Mucosa of descending colon (tissue), 3 donors: Measurements from ENCODE around the gene RGSL1. TPM values are rescaled to one million over a fixed set of nuclear protein-coding genes. Genes with fewer than 3 reads are reported as not detected.

Experiments used
- ATAC-seq: fragments of 200-7000 bp; cut with Tn5 transposase; one replicate; pipeline ENCODE4 v1.9.1; 2020; ENCODE audit warnings: mild to moderate bottlenecking, moderate library complexity
- DNase-seq, 3 donors: peaks; one replicate each; pipeline ENCODE4 v3.0.0-alpha.2; 2020
- H3K36me3 ChIP-seq: fragments of 200-600 bp; one replicate; pipeline ENCODE4 v1.8.0; 2021; ENCODE audit warnings: low read depth, mild to moderate bottlenecking
- H3K4me1 ChIP-seq: fragments of 200-600 bp; one replicate; pipeline ENCODE4 v1.8.0; 2021; ENCODE audit warnings: low read depth, mild to moderate bottlenecking
- H3K4me3 ChIP-seq: fragments of 200-600 bp; one replicate; pipeline ENCODE4 v1.8.0; 2021; ENCODE audit warnings: mild to moderate bottlenecking
- H3K9me3 ChIP-seq: fragments of 200-600 bp; one replicate; pipeline ENCODE4 v1.8.0; 2021; ENCODE audit warnings: mild to moderate bottlenecking
- intact Hi-C, 2 donors: fragments of 100-400 bp; cut with DNase I in 1 of 2; cut with micrococcal nuclease in 1 of 2; formaldehyde crosslinking; loops; one replicate each; pipeline versions ENCODE4 v1.11.0 to v1.11.1; 2022; cut with DNase I, micrococcal nuclease
- total RNA-seq, 3 donors: library from RNA; stranded (reverse); fragmentation: NEBNext Ultra II Directional in 2 of 3; extraction: Animal tissue kit (Norgen Biotek cat#: 25700) in 2 of 3; gene quantifications; one replicate each; pipeline versions ENCODE4 v1.2.1 to v1.2.4, GENCODE V29; 2021 to 2023
- TF ChIP-seq, protein P1 (sequence below): fragments of 200-600 bp; IDR thresholded peaks from one replicate; pipeline ENCODE4 v1.8.0; 2022; ENCODE audit warnings: antibody characterized with exemption, mild to moderate bottlenecking
- donor health status: DM: no; HTN: no; CAD: no; lungs with moderate emphysema.
- donor health status: DM: no; HTN: no; CAD: no.
- donor health status: DM: no; HTN: yes; CAD: no.

The RGSL1 gene
- total RNA-seq, 3 donors from 2014 or later, result not detected

DNA sequence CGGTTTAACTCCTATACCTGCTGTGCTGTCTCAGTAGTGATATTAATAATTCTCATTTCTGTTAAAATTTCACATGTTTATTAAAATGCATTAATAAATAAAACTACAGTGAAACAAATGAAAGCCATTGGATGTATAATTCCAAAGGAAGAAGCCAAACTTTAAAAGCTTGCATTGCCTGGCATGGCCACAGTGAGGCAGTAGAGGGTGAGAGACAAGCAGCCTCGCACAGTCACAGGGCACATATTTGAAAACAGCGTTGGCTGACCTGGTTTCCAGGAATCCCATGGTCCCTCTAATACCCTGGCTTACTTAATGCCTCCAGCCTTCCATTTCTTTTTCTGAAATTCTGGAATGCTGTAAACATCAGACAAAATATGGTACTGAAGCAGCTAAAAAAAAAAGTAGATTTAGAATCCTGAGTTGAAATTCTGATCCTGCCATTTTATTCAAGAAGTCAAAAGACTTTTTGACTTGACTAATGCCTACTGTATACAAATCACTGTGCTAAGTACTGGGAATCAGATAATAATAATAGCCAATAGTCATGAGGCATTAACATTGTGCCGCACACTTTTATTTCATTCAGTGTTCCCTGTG is 145.8 kb downstream of the RGSL1 start:
- TF ChIP-seq, protein P1, sequence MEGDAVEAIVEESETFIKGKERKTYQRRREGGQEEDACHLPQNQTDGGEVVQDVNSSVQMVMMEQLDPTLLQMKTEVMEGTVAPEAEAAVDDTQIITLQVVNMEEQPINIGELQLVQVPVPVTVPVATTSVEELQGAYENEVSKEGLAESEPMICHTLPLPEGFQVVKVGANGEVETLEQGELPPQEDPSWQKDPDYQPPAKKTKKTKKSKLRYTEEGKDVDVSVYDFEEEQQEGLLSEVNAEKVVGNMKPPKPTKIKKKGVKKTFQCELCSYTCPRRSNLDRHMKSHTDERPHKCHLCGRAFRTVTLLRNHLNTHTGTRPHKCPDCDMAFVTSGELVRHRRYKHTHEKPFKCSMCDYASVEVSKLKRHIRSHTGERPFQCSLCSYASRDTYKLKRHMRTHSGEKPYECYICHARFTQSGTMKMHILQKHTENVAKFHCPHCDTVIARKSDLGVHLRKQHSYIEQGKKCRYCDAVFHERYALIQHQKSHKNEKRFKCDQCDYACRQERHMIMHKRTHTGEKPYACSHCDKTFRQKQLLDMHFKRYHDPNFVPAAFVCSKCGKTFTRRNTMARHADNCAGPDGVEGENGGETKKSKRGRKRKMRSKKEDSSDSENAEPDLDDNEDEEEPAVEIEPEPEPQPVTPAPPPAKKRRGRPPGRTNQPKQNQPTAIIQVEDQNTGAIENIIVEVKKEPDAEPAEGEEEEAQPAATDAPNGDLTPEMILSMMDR, result peak; percentile 76
- H3K36me3 ChIP-seq, result no peaks in the 10 kb centered on the region
- DNase-seq (peak in 2 of 3 donors; percentile 68 to 86), ATAC-seq (peak; percentile 84)
- H3K4me1 ChIP-seq, result no peaks in the 10 kb centered on the region
- no peaks in the 10 kb centered on the region for H3K9me3 ChIP-seq
- intact Hi-C loops, result loop anchor here in 1 of 2 donors (5.0 kb wide), 1 partner anchor 148 kb away; no protein-coding TSS in a partner anchor
- no peak overlapping the region for H3K4me3 ChIP-seq

DNA sequence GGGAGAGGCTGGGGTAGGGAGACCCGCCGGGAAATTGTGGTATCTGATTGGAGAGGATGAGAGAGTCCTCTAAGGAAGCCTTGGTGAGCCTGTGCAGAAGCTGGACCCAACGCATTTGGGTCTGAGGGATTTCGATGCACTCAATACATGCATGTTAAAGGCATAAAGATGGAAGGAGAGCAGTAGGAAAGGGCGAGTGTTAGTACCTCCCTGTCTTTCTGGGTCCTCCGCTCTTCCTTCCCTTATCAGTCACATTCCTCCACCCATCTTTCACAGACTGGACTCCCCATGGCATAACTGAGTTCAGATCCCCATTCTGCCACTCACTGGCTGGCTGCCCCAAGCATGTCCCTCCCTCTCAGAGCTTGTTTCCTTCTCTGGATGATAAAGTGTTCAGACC is 147.0 kb downstream of the RGSL1 start:
- DNase-seq, result no peak
- no peaks in the 10 kb centered on the region for H3K9me3 ChIP-seq
- no peaks in the 10 kb centered on the region for H3K4me1 ChIP-seq
- no peak overlapping the region for H3K4me3 ChIP-seq
- no peak for ATAC-seq
- no peaks in the 10 kb centered on the region for H3K36me3 ChIP-seq
- intact Hi-C loops, result loop anchor here in 1 of 2 donors (5.0 kb wide), 1 partner anchor 150 kb away; no protein-coding TSS in a partner anchor
- TF ChIP-seq, protein P1, result no peak

DNA sequence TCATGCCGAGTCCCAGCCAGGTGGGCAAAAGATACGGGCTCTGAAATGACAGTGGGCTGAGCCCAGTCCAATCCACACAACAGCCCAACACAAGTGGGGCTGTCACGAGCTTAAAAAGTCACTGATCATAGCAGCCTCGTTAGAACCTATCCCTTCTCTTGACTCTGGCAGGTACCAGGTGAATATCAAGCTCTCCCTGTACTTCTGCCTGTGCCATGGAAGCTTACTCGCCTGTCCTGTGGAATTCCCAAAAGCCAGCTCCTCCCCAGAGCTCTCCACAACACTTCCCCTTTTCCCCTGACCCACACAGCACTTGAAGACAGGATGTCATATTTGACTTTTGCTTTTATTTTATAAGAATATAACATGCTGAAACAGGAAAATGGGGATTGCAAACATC is 148.3 kb downstream of the RGSL1 start:
- Histone ChIP-seq H3K9me3 (no peaks in the 10 kb centered on the region), H3K36me3 (no peaks in the 10 kb centered on the region), H3K4me1 (no peaks in the 10 kb centered on the region), H3K4me3 (no peak overlapping the region)
- ATAC-seq, result no peak
- intact Hi-C loops, result loop anchor here in 1 of 2 donors (5.0 kb wide), 1 partner anchor 151 kb away; no protein-coding TSS in a partner anchor
- TF ChIP-seq, protein P1, result no peak
- no peak for DNase-seq

DNA sequence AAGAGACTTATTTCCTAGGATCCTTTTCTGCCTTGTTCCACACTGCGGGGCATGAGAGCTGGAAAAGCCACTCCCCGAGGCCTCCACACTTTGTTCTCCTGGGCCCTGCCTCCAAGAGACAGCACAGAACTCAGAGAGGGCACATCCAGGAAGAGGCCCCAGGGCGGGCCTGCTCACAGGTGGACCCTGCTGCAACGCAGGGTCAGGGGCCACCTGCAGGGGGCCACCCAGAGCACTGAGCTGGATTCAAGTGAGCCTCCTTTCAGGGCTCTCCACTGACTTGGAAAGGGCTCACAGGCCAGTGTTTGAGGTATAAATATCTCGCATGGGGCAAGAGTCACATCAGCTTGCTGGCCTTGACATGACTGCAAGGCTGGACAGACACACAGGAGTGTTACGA is 149.4 kb downstream of the RGSL1 start:
- no peak overlapping the region for H3K4me3 ChIP-seq

DNA sequence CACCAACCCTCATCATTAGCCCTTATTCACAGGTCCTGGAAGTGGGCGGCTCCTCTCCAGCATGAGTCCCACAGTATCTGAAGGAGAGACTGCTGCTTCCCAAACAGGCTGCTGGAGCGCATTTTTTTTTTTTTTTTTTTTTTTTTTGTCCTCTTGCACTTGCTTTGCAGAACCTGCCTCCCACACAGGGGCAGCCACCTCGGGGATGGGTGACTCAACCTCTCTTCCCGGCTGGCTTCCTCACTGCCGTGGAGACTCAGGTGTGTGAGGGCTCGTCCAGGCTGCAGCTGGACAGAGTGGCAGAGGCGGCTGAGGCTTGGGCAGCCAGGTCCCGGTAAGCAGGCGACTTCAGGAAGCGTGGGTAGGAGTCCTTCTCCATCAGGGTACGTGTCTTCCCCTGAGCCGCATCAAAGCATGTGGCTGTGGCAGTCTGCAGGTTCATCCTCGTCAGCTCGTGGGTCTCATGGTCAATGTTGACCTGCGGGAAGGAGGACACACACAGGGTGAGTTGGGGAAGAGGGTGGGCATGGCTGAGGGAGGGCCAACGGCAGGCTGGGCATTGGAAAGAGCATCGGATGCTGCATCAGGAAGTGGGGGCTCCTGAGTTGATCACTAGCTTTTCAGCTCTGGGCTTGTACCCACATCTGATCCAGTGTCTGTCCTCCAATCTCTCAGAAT is 150.2 kb downstream of the RGSL1 start:
- H3K4me1 ChIP-seq, result peaks cover 10% of the 10 kb centered on the region
- TF ChIP-seq, protein P1, result no peak
- H3K4me3 ChIP-seq, result no peak overlapping the region
- no peaks in the 10 kb centered on the region for H3K36me3 ChIP-seq
- intact Hi-C loops, result loop anchor here (2.0 kb wide), 1 partner anchor 187 kb away; no protein-coding TSS in a partner anchor
- DNase-seq, result no peak
- no peak for ATAC-seq
- H3K9me3 ChIP-seq, result no peaks in the 10 kb centered on the region

More for the DNA sequence above, 149.4 kb downstream of the RGSL1 start:
- TF ChIP-seq, protein P1, result no peak
- Histone ChIP-seq H3K4me1 (peaks cover 6% of the 10 kb centered on the region), H3K9me3 (no peaks in the 10 kb centered on the region), H3K36me3 (no peaks in the 10 kb centered on the region)
- DNase-seq (no peak), ATAC-seq (no peak)
- intact Hi-C loops, result loop anchor here in 1 of 2 donors (5.0 kb wide), 1 partner anchor 152 kb away; no protein-coding TSS in a partner anchor
